HG03432 (cell line): Measurements from ENCODE around the gene ASGR1.
"Not testable (repeated sequence)": the region's sequence is repeated elsewhere in the genome, so short reads cannot be mapped to it uniquely, and the experiment has no call there.

Experiments used
- ATAC-seq: cut with Tn5 transposase; IDR thresholded peaks from one replicate; pipeline ENCODE4 v1.9.1; 2021; ENCODE audit warnings: mild to moderate bottlenecking, moderate library complexity; ENCODE audit not compliant: unreplicated experiment

The ASGR1 gene

GRCh38 chr17:7168841-7169564 lies 10.2 kb downstream of the ASGR1 start:
- not testable (repeated sequence) for ATAC-seq

GRCh38 chr17:7167832-7168231 lies 11.3 kb downstream of the ASGR1 start:
- ATAC-seq: no peak

GRCh38 chr17:7166873-7167272 lies 12.3 kb downstream of the ASGR1 start:
- ATAC-seq: no peak

GRCh38 chr17:7159571-7159970 lies 19.6 kb downstream of the ASGR1 start:
- not testable (repeated sequence) for ATAC-seq

GRCh38 chr17:7158424-7158823 lies 20.7 kb downstream of the ASGR1 start:
- ATAC-seq: not testable (repeated sequence)

- ATAC-seq: no peak
Measured at GRCh38 chr17:7156342-7156940, 22.7 kb downstream of the ASGR1 start.

- no peak for ATAC-seq
Measured at GRCh38 chr17:7147772-7148171, 31.4 kb downstream of the ASGR1 start.

GRCh38 chr17:7146115-7146514 lies 33.1 kb downstream of the ASGR1 start:
- ATAC-seq: no peak

GRCh38 chr17:7144213-7144612 lies 35.0 kb downstream of the ASGR1 start:
- no peak for ATAC-seq

- no peak for ATAC-seq
Measured at GRCh38 chr17:7141824-7142223, 37.3 kb downstream of the ASGR1 start.

- no peak for ATAC-seq
Measured at GRCh38 chr17:7139400-7139799, 39.8 kb downstream of the ASGR1 start.

- ATAC-seq: no peak
Measured at GRCh38 chr17:7138800-7139381, 40.3 kb downstream of the ASGR1 start.

GRCh38 chr17:7137171-7137943 lies 41.8 kb downstream of the ASGR1 start:
- no peak for ATAC-seq

GRCh38 chr17:7136266-7136877 lies 42.8 kb downstream of the ASGR1 start:
- no peak for ATAC-seq

GRCh38 chr17:7133916-7134315 lies 45.3 kb downstream of the ASGR1 start:
- no peak for ATAC-seq

GRCh38 chr17:7133424-7133823 lies 45.7 kb downstream of the ASGR1 start:
- peak; percentile 31 for ATAC-seq

GRCh38 chr17:7132511-7133094 lies 46.6 kb downstream of the ASGR1 start:
- ATAC-seq: peak; percentile 64

GRCh38 chr17:7131423-7131791 lies 47.8 kb downstream of the ASGR1 start:
- no peak for ATAC-seq

- ATAC-seq: no peak
Measured at GRCh38 chr17:7130621-7131422, 48.3 kb downstream of the ASGR1 start.

- ATAC-seq: no peak
Measured at GRCh38 chr17:7129311-7129710, 49.9 kb downstream of the ASGR1 start.
